OCI-LY3 (cell line): ENCODE measurements around the gene CDC5L.
"Not testable (repeated sequence)": the region's sequence is repeated elsewhere in the genome, so short reads cannot be mapped to it uniquely, and the experiment has no call there.

Experiments used
- H2AFZ ChIP-seq: fragments of 200-600, 300-600 bp; shearing (Covaris generic); 2 replicates; pipeline ENCODE4 v1.6.0; 2014; ENCODE audit warnings: antibody characterized with exemption, low read depth, low read length
- H3K27ac ChIP-seq: fragments of 200-600, 300-600 bp; sonication (generic); 2 replicates; pipeline ENCODE4 v1.5.1; 2014; ENCODE audit warnings: mild to moderate bottlenecking, low read length, moderate library complexity, mixed read lengths
- H3K27me3 ChIP-seq: fragments of 200-600, 300-600 bp; sonication (generic); 2 replicates; pipeline ENCODE4 v1.6.1; 2014; ENCODE audit warnings: low read depth, low read length, mixed read lengths
- H3K36me3 ChIP-seq: fragments of 200-600, 300-600 bp; sonication (generic); replicated peaks from 2 replicates; pipeline ENCODE3; 2014; ENCODE audit warnings: low read depth, low read length, mixed read lengths
- H3K4me1 ChIP-seq: fragments of 300-600, 200-600 bp; sonication (generic); 2 replicates; pipeline ENCODE4 v1.6.1; 2014; ENCODE audit warnings: low read length, mixed read lengths
- H3K4me2 ChIP-seq: fragments of 200-600, 300-600 bp; sonication (generic); 2 replicates; pipeline ENCODE4 v1.6.1; 2014; ENCODE audit warnings: low read length, mixed read lengths
- H3K4me3 ChIP-seq: fragments of 300-600, 200-600 bp; sonication (generic); 2 replicates; pipeline ENCODE4 v1.5.1; 2014; ENCODE audit warnings: antibody characterized with exemption, mild to moderate bottlenecking, low read length, moderate library complexity
- H3K79me2 ChIP-seq: fragments of 300-600, 200-600 bp; shearing (Covaris generic); 2 replicates; pipeline ENCODE4 v1.6.1; 2014; ENCODE audit warnings: mild to moderate bottlenecking, low read length, mixed read lengths
- H3K9ac ChIP-seq: fragments of 300-600, 200-600 bp; shearing (Covaris generic); 2 replicates; pipeline ENCODE4 v1.6.0; 2014; ENCODE audit warnings: mild to moderate bottlenecking, low read length, moderate library complexity
- H3K9me3 ChIP-seq: fragments of 200-600, 300-600 bp; shearing (Covaris generic); 2 replicates; pipeline ENCODE4 v1.6.1; 2014; ENCODE audit warnings: low read length, mixed read lengths; ENCODE audit not compliant: insufficient read depth
- H4K20me1 ChIP-seq: fragments of 200-600, 300-600 bp; sonication (generic); 2 replicates; pipeline ENCODE4 v1.6.1; 2016; ENCODE audit warnings: low read length, mixed read lengths; ENCODE audit not compliant: insufficient read depth
- EZH2phosphoT487 ChIP-seq: fragments of 200-600 bp; shearing (Covaris generic); IDR thresholded peaks from 2 replicates; pipeline ENCODE4 v1.6.1; 2018; ENCODE audit warnings: antibody characterized with exemption, mixed run types, low read depth
- TF ChIP-seq, protein P1 (sequence below): fragments of 200-600, 300-600 bp; sonication (generic); IDR thresholded peaks from 2 replicates; pipeline ENCODE4 v1.5.1; 2014; ENCODE audit warnings: antibody characterized with exemption, low read length, low read depth

Gene CDC5L

DNA sequence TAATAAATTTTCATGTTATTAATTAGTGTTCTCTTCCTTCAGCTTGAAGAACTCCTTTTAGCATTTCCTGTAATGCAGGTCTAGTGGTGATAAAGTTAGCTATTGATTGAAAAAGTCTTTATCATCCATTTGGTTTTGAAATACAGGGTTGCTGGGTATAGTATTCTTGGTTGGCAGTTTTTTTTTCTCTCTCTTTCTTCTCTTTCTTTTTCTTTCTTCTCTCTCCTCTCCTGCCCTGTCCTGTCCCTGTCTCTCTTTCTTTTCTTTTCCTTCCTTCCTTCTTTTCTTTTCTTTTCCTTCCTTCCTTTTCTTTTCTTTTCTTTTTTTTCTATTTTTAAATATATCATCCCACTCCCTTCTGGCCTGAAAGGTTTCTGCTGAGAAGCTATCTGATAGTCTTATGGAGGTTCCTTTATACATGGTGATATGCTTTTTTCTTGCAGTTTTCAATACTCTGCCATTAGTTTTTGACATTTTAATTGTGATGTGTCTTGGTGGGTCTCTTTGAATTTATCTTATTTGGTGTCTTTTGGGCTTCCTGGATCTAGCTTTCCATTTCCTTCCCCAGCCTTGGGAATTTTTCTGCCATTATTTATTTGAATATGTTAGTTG is 55.4 kb downstream of the CDC5L start:
- no peak overlapping the region for H3K4me3 ChIP-seq
- no peaks in the 10 kb centered on the region for H3K4me1 ChIP-seq
- H3K79me2 ChIP-seq: peaks cover 13% of the 10 kb centered on the region; the same call in 1 of the 2 replicates
- peaks cover 9% of the 10 kb centered on the region for H3K9me3 ChIP-seq
- no peaks in the 10 kb centered on the region for H3K27me3 ChIP-seq
- peaks cover 70% of the 10 kb centered on the region for H3K36me3 ChIP-seq
- H4K20me1 ChIP-seq: no peaks in the 10 kb centered on the region
- H3K27ac ChIP-seq: no peak overlapping the region
- H3K9ac ChIP-seq: no peak overlapping the region
- no peak overlapping the region for H3K4me2 ChIP-seq
- H2AFZ ChIP-seq: no peak overlapping the region
- TF ChIP-seq, protein P1, sequence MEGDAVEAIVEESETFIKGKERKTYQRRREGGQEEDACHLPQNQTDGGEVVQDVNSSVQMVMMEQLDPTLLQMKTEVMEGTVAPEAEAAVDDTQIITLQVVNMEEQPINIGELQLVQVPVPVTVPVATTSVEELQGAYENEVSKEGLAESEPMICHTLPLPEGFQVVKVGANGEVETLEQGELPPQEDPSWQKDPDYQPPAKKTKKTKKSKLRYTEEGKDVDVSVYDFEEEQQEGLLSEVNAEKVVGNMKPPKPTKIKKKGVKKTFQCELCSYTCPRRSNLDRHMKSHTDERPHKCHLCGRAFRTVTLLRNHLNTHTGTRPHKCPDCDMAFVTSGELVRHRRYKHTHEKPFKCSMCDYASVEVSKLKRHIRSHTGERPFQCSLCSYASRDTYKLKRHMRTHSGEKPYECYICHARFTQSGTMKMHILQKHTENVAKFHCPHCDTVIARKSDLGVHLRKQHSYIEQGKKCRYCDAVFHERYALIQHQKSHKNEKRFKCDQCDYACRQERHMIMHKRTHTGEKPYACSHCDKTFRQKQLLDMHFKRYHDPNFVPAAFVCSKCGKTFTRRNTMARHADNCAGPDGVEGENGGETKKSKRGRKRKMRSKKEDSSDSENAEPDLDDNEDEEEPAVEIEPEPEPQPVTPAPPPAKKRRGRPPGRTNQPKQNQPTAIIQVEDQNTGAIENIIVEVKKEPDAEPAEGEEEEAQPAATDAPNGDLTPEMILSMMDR: no peak
- no peak for TF ChIP-seq EZH2phosphoT487

DNA sequence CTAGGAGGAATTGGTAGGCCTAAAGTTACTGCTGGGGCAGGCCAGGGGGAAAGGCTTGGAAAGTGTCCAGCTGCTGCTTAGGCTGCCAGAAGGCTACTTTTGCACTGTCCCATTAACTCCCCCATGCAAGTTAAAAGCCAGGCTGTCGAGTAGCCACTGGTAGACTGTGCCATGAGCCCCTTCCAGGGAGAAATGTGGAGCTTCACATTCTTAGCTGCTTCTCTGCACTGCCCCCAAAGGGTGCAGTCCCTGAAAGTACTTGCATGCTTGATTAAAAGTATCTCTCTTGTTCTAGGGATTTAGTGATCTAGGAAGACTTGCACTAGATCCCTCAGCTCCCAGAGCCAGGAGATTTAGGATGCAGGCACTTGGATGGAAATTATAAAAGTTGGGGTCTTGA is 57.3 kb downstream of the CDC5L start:
- no peak overlapping the region for H2AFZ ChIP-seq
- peaks cover 13% of the 10 kb centered on the region; the same call in 1 of the 2 replicates for H3K79me2 ChIP-seq
- H3K27ac ChIP-seq: no peak overlapping the region
- no peak overlapping the region for H3K4me2 ChIP-seq
- no peaks in the 10 kb centered on the region for H4K20me1 ChIP-seq
- no peak overlapping the region for H3K4me3 ChIP-seq
- no peak overlapping the region for H3K9ac ChIP-seq
- peaks cover 9% of the 10 kb centered on the region for H3K9me3 ChIP-seq
- H3K4me1 ChIP-seq: no peaks in the 10 kb centered on the region
- peaks cover 65% of the 10 kb centered on the region for H3K36me3 ChIP-seq
- no peaks in the 10 kb centered on the region for H3K27me3 ChIP-seq
- TF ChIP-seq, protein P1: no peak
- no peak for TF ChIP-seq EZH2phosphoT487

DNA sequence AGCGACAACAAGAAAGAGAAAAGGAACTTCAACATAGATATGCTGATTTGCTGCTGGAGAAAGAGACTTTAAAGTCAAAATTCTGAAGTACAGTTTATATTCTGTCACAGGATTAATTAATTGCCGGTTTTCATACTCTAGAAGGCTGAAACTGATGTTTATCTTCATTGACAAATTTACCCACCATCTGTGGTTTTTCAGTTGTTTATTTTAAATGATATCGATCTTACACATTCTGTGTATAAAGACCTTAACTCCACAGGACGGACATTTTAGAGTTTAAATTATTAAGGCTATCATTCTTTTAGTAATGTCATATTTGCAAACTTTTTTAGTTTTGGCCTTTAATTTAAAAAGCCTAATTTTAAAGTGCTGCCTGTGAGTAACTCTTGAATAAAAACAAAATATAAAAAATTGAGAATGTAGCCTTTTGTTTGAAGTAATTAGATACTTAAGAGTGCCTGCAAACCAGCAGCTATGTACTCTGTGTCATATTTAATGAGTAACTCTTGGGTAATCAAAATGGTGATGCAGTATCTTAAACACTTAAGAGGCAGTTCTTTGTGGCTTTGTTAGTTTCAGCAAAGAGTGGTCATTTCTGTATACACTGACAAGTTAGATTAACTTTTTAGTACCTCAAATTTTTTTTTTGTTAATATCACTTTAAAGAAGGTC is 59.3 kb downstream of the CDC5L start:
- no peak for TF ChIP-seq EZH2phosphoT487
- TF ChIP-seq, protein P1: no peak
- no peak overlapping the region for H3K27ac ChIP-seq
- H3K27me3 ChIP-seq: no peaks in the 10 kb centered on the region

DNA sequence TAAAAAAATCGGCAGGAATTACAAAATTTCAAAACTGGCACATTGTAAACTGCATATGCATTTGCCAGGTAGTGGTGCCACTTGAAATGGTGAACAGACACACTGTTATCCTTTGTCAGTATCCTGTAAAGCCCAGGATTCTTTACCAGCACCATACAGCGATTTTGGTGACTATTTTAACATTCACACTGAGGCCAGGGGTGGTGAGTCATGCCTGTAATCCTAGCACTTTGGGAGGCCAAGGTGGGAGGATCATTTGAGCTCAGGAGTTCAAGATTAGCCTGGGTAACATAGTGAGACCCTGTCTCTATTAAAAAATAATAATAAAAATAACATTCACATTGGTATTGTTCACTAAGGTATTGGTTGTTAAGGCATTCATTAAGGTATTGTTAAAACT is 61.7 kb downstream of the CDC5L start:
- H3K4me2 ChIP-seq, H3K27ac ChIP-seq, H4K20me1 ChIP-seq, H3K4me1 ChIP-seq, H2AFZ ChIP-seq, H3K79me2 ChIP-seq, H3K9me3 ChIP-seq, H3K9ac ChIP-seq, H3K4me3 ChIP-seq, H3K27me3 ChIP-seq: not testable (repeated sequence)
- H3K36me3 ChIP-seq: peaks cover 38% of the 10 kb centered on the region

More for the DNA sequence above, 59.3 kb downstream of the CDC5L start:
- Histone ChIP-seq H3K4me3 (no peak overlapping the region), H3K9ac (no peak overlapping the region), H4K20me1 (no peaks in the 10 kb centered on the region), H3K4me2 (no peak overlapping the region), H3K36me3 (peaks cover 58% of the 10 kb centered on the region), H3K79me2 (peaks cover 13% of the 10 kb centered on the region; the same call in 1 of the 2 replicates), H2AFZ (no peak overlapping the region), H3K4me1 (no peaks in the 10 kb centered on the region), H3K9me3 (peaks cover 9% of the 10 kb centered on the region)
